Spleen (tissue), 7 donors: ENCODE measurements around the gene GOLPH3.

Source experiments
- CTCF ChIP-seq, 11 experiments: fragments of 200-600 bp in 7 of 11; fragments of 450-650 bp in 4 of 11; sonication (generic) in 4 of 11; IDR thresholded peaks in 8 of 11; conservative IDR thresholded peaks in 3 of 11; 1 replicate in 7 of 11; 2 replicates in 4 of 11; pipeline versions ENCODE4 v1.4.0 to v1.8.0; 2016 to 2021; ENCODE audit warnings: antibody characterized with exemption in 11 of 11, inconsistent platforms in 4 of 11, mild to moderate bottlenecking in 1 of 11
- POLR2A ChIP-seq, 3 donors: fragments of 450-650 bp; IDR thresholded peaks; one replicate each; pipeline ENCODE4 v1.5.1; 2017; ENCODE audit warnings: antibody characterized with exemption in 3 of 3, mild to moderate bottlenecking in 1 of 3
- POLR2AphosphoS5 ChIP-seq, 3 donors: sonication (generic); formaldehyde crosslinking; IDR thresholded peaks; one replicate each; pipeline ENCODE4 v1.5.1; 2017; ENCODE audit warnings: antibody characterized with exemption in 3 of 3
- donor health status: DM: no; HTN: no; CAD: no; lungs with moderate emphysema.
- donor health status: DM: no; HTN: no; CAD: no.
- donor health status: DM: no; HTN: no; CAD: no.

- TF ChIP-seq CTCF (IDR thresholded peaks at IDR 0.05 in 8 of 11, conservative IDR thresholded peaks at IDR 0.05 in 3 of 11) (no peak), POLR2AphosphoS5 (IDR thresholded peaks at IDR 0.05) (no peak), POLR2A (IDR thresholded peaks at IDR 0.05) (no peak)
Observed at GRCh38 chr5:32095261-32095671, 78.9 kb downstream of the GOLPH3 start.
